B cell (primary cell): Measurements from ENCODE around the gene CDKAL1. TPM values are rescaled to one million over a fixed set of nuclear protein-coding genes. Genes with fewer than 3 reads are reported as not detected.
"Not testable (repeated sequence)": the region's sequence is repeated elsewhere in the genome, so short reads cannot be mapped to it uniquely, and the experiment has no call there.

ENCODE experiments used
- ATAC-seq: fragments of 200-7000 bp; cut with Tn5 transposase; one replicate; pipeline ENCODE4 v1.10.0; 2021; ENCODE audit warnings: low read depth, mild to moderate bottlenecking, moderate number of reproducible peaks, moderate library complexity
- CTCF ChIA-PET: fragments of 350-600 bp; sonication (Branson Sonifier 250); formaldehyde crosslinking; loops from one replicate; lab custom pipeline; 2021; ENCODE audit warnings: antibody characterized with exemption, inconsistent platforms; lab: Charles Lee
- POLR2A ChIA-PET: fragments of 350-600 bp; sonication (Branson Sonifier 250); formaldehyde crosslinking; loops from one replicate; lab custom pipeline; 2021; ENCODE audit warnings: antibody characterized with exemption; lab: Charles Lee
- DNase-seq: peaks from one replicate; pipeline ENCODE4 v3.0.0; 2013
- H2AFZ ChIP-seq: 2 replicates; pipeline ENCODE4 v1.6.1; 2012; ENCODE audit warnings: mild to moderate bottlenecking, low read depth, low read length; ENCODE audit not compliant: insufficient read depth, poor library complexity, severe bottlenecking
- H3K27ac ChIP-seq, 2 donors: 1 replicate in 1 of 2; 2 replicates in 1 of 2; pipeline ENCODE4 v1.5.1; 2012 to 2013; ENCODE audit warnings: low read length in 2 of 2, mild to moderate bottlenecking in 2 of 2, moderate library complexity in 1 of 2
- H3K27me3 ChIP-seq, 4 experiments: fragments of 200-600 bp in 1 of 4; sonication (generic) in 1 of 4; replicated peaks in 1 of 4; 1 replicate in 2 of 4; 2 replicates in 2 of 4; pipeline versions ENCODE4 v1.6.1 to v1.7.0; 2013 to 2016; ENCODE audit warnings: low read length in 3 of 4, mild to moderate bottlenecking in 2 of 4, mixed read lengths in 1 of 4, moderate library complexity in 1 of 4; ENCODE audit not compliant: insufficient read depth in 4 of 4, control insufficient read depth in 3 of 4; ENCODE audit errors: control extremely low read depth in 1 of 4
- H3K36me3 ChIP-seq, 2 experiments: replicated peaks in 1 of 2; 1 replicate in 1 of 2; 2 replicates in 1 of 2; pipeline versions ENCODE4 v1.6.1 to v1.7.1; 2013; ENCODE audit warnings: low read length in 1 of 2; ENCODE audit not compliant: insufficient read depth in 2 of 2, control insufficient read depth in 1 of 2; ENCODE audit errors: control extremely low read depth in 1 of 2, extremely low read depth in 1 of 2
- H3K4me1 ChIP-seq, 2 donors: fragments of 200-600 bp in 1 of 2; sonication (generic) in 1 of 2; 1 replicate in 1 of 2; 2 replicates in 1 of 2; pipeline versions ENCODE4 v1.5.1 to v1.6.1; 2013 to 2017; ENCODE audit warnings: low read length in 2 of 2; ENCODE audit not compliant: control insufficient read depth in 2 of 2, insufficient read depth in 2 of 2
- H3K4me2 ChIP-seq: replicated peaks from 2 replicates; pipeline ENCODE3; 2012; ENCODE audit warnings: mild to moderate bottlenecking, low read depth, low read length; ENCODE audit not compliant: poor library complexity, severe bottlenecking
- H3K4me3 ChIP-seq, 5 experiments: fragments of 200-600 bp in 1 of 5; sonication (generic) in 1 of 5; 1 replicate in 3 of 5; 2 replicates in 2 of 5; pipeline versions ENCODE4 v1.5.1 to v1.7.0; 2011 to 2016; ENCODE audit warnings: low read length in 4 of 5, mild to moderate bottlenecking in 4 of 5, low read depth in 2 of 5, control low read depth in 1 of 5, moderate library complexity in 1 of 5; ENCODE audit not compliant: insufficient read depth in 1 of 5; ENCODE audit errors: control extremely low read depth in 1 of 5, extremely low read depth in 1 of 5
- H3K79me2 ChIP-seq: fragments of 200-600 bp; sonication (generic); one replicate; pipeline ENCODE4 v1.6.0; 2016; ENCODE audit warnings: low read length; ENCODE audit not compliant: control insufficient read depth, insufficient read depth
- H3K9ac ChIP-seq: fragments of 200-600 bp; sonication (generic); 2 replicates; pipeline ENCODE4 v1.6.1; 2017; ENCODE audit warnings: mild to moderate bottlenecking, low read length, moderate library complexity
- H3K9me3 ChIP-seq, 3 donors: one replicate each; pipeline versions ENCODE4 v1.6.1 to v1.7.1; 2013; ENCODE audit warnings: low read length in 2 of 3; ENCODE audit not compliant: control insufficient read depth in 2 of 3, insufficient read depth in 1 of 3; ENCODE audit errors: control extremely low read depth in 1 of 3
- H4K20me1 ChIP-seq: 2 replicates; pipeline ENCODE4 v1.6.0; 2012; ENCODE audit warnings: mild to moderate bottlenecking, low read length; ENCODE audit not compliant: insufficient read depth, control insufficient read depth, poor library complexity, severe bottlenecking
- H3K27ac Mint-ChIP-seq: one replicate; pipeline ENCODE4 v1.8.0; 2021; ENCODE audit warnings: mixed read lengths
- H3K27me3 Mint-ChIP-seq: one replicate; pipeline ENCODE4 v1.8.0; 2021; ENCODE audit warnings: mixed read lengths
- H3K4me1 Mint-ChIP-seq: one replicate; pipeline ENCODE4 v1.8.0; 2021; ENCODE audit warnings: mixed read lengths
- H3K4me3 Mint-ChIP-seq: one replicate; pipeline ENCODE4 v1.8.0; 2021; ENCODE audit warnings: mixed read lengths
- H3K9me3 Mint-ChIP-seq: one replicate; pipeline ENCODE4 v1.8.0; 2022; ENCODE audit warnings: mixed read lengths; ENCODE audit not compliant: insufficient read depth
- CTCF ChIP-seq: fragments of 200-600 bp; IDR thresholded peaks from one replicate; pipeline ENCODE4 v1.8.0; 2022; ENCODE audit warnings: antibody characterized with exemption, mild to moderate bottlenecking
- EZH2 ChIP-seq: IDR thresholded peaks from 2 replicates; pipeline ENCODE4 v1.6.1; 2012; ENCODE audit warnings: borderline replicate concordance, low read depth, mild to moderate bottlenecking, moderate library complexity, low read length; ENCODE audit not compliant: insufficient read depth, poor library complexity, severe bottlenecking
- WGBS: methylation state at CpG from one replicate; pipeline ENCODE4 v1.1.5; 2013; ENCODE audit warnings: missing lambda C conversion rate; ENCODE audit not compliant: insufficient coverage; 5-methylcytosine and 5-hydroxymethylcytosine counted together
- intact Hi-C: fragments of 100-400 bp; cut with micrococcal nuclease; formaldehyde crosslinking; loops from one replicate; pipeline ENCODE4 v1.10.0; 2022
- polyA plus RNA-seq: library from polyadenylated mRNA; depleted of rRNA; stranded (reverse); fragments of >200 nt; gene quantifications from 2 replicates; pipeline ENCODE4 v1.2.3, GENCODE V29; 2012
- total RNA-seq, 2 donors: library from RNA; stranded (reverse); fragments of 120-200 nt in 1 of 2; gene quantifications; 1 replicate in 1 of 2; 2 replicates in 1 of 2; pipeline versions ENCODE4 v1.2.3 to v1.2.4, GENCODE V29; 2013 to 2022

The CDKAL1 gene
- total and polyA plus RNA-seq, 2 donors (not counting 1 experiment from before 2014, with no cell fraction given) = 6.1 to 33.3 TPM

DNA sequence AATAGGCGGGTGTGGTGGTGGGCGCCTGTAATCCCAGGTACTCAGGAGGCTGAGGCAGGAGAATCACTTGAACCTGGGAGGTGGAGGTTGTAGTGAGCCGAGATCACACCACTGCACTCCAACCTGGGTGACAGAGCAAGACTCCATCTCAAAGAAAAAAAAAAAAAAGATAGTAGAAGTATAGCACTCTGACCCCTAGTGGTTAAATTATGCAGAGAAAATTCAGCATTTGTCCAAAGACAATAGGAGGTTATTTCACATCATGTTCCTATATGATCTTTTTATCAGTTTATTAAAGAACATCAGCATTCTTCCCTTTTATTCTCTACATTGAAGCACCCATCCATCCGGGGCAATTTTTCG, 5.2 kb upstream of the CDKAL1 start:
- H3K27ac Mint-ChIP-seq, H3K4me2 ChIP-seq, H3K27ac ChIP-seq, H3K79me2 ChIP-seq, H2AFZ ChIP-seq, POLR2A ChIA-PET, H3K27me3 ChIP-seq, H3K36me3 ChIP-seq, H3K4me3 Mint-ChIP-seq, H3K9me3 ChIP-seq, H4K20me1 ChIP-seq, H3K4me3 ChIP-seq, H3K27me3 Mint-ChIP-seq, H3K9ac ChIP-seq, H3K9me3 Mint-ChIP-seq: not testable (repeated sequence)
- peaks cover 4 to 11% of the 10 kb centered on the region in 2 donors for H3K4me1 ChIP-seq
- DNase-seq = peak; percentile 67
- H3K4me1 Mint-ChIP-seq = peaks cover 11% of the 10 kb centered on the region
- CTCF ChIA-PET = interaction anchor here (1.0 to 3.2 kb wide), 14 partner anchors 8 to 247 kb away, joined by 3 to 49 read pairs (median 10); no protein-coding TSS in a partner anchor
- WGBS = 14% methylated on average over 2 of the region's 5 CpGs
- intact Hi-C loops = loop anchor here (1.0 kb wide), 2 partner anchors 209 to 238 kb away; no protein-coding TSS in a partner anchor
- TF ChIP-seq CTCF = peak; percentile 69
- peak; percentile 75 for ATAC-seq

DNA sequence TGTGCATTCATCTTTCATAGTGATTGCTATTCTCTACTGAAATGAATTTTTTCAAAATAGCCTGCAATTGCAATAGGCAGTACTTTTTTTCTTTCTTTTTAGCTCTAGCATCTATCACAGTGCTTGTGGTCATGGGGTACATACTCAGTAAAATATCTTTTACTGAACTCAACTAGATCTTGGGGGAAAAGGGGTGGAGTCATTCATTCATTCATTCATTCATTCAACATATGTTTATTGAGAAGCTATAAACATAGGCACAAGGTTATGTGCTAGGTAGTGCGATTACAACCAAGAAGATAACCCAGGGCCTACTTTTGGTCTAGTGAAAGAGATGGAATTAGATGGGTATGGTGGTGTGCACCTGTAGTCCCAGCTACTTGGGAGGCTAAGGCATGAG, 1.4 kb upstream of the CDKAL1 start:
- H3K79me2 ChIP-seq = peaks cover 41% of the 10 kb centered on the region
- Mint-ChIP-seq H3K9me3 (no peaks in the 10 kb centered on the region), H3K27me3 (no peaks in the 10 kb centered on the region), H3K27ac (no peak overlapping the region), H3K4me1 (peaks cover 37% of the 10 kb centered on the region), H3K4me3 (no peak overlapping the region)
- WGBS = 100% methylated on average over 1 of the region's 1 CpG
- ChIA-PET CTCF (interaction anchor here (0.8 to 2.8 kb wide), 3 partner anchors 128 to 1055 kb away, joined by 4 to 16 read pairs (median 8); no protein-coding TSS in a partner anchor), POLR2A (no interaction called here)
- no peaks in the 10 kb centered on the region for H3K9me3 ChIP-seq
- intact Hi-C loops = no loop called here
- ATAC-seq (no peak), DNase-seq (no peak)
- peaks cover 14 to 25% of the 10 kb centered on the region in 2 donors for H3K4me1 ChIP-seq
- no peak overlapping the region for H3K27ac ChIP-seq
- H2AFZ ChIP-seq = no peak overlapping the region
- H4K20me1 ChIP-seq = no peaks in the 10 kb centered on the region
- H3K4me2 ChIP-seq = no peak overlapping the region
- no peak for TF ChIP-seq EZH2
- TF ChIP-seq CTCF = no peak
- H3K9ac ChIP-seq = no peak overlapping the region
- no peak overlapping the region for H3K4me3 ChIP-seq
- H3K36me3 ChIP-seq = peaks cover under 1 to 2% of the 10 kb centered on the region in 2 experiments
- H3K27me3 ChIP-seq = no peaks in the 10 kb centered on the region
